Smooth muscle cell (in vitro differentiated cells): ENCODE measurements around the gene RGS10. TPM values are rescaled to one million over a fixed set of nuclear protein-coding genes. Genes with fewer than 3 reads are reported as not detected.

Source experiments
- DNase-seq: peaks from one replicate; lab custom pipeline; 2025; ENCODE audit not compliant: unreplicated experiment; lab: John Stamatoyannopoulos, UW
- H2AFZ ChIP-seq: fragments of 200-600 bp; sonication (generic); 2 replicates; pipeline ENCODE4 v1.6.0; 2016; ENCODE audit warnings: antibody characterized with exemption, low read depth, mild to moderate bottlenecking
- H3F3A ChIP-seq: fragments of 200-600 bp; sonication (generic); 2 replicates; pipeline ENCODE4 v1.6.0; 2017; ENCODE audit warnings: antibody characterized with exemption, low read depth
- H3K27ac ChIP-seq: fragments of 200-600 bp; sonication (generic); 2 replicates; pipeline ENCODE4 v1.5.1; 2016; ENCODE audit warnings: low read depth, mild to moderate bottlenecking
- H3K27me3 ChIP-seq: fragments of 200-600 bp; sonication (generic); 2 replicates; pipeline ENCODE4 v1.6.1; 2016; ENCODE audit warnings: low read depth, mild to moderate bottlenecking
- H3K36me3 ChIP-seq: fragments of 200-600 bp; sonication (generic); 2 replicates; pipeline ENCODE4 v1.5.1; 2016; ENCODE audit warnings: low read depth
- H3K4me1 ChIP-seq: fragments of 200-600 bp; sonication (generic); 2 replicates; pipeline ENCODE4 v1.5.1; 2016; ENCODE audit warnings: low read depth
- H3K4me2 ChIP-seq: fragments of 200-600 bp; sonication (generic); 2 replicates; pipeline ENCODE4 v1.6.0; 2016; ENCODE audit warnings: mild to moderate bottlenecking
- H3K4me3 ChIP-seq: fragments of 200-600 bp; sonication (generic); 2 replicates; pipeline ENCODE4 v1.5.1; 2016; ENCODE audit warnings: mild to moderate bottlenecking
- H3K79me2 ChIP-seq: fragments of 200-600 bp; sonication (generic); 2 replicates; pipeline ENCODE4 v1.6.0; 2016; ENCODE audit warnings: low read depth, mild to moderate bottlenecking
- H3K9ac ChIP-seq: fragments of 200-600 bp; sonication (generic); 2 replicates; pipeline ENCODE4 v1.6.0; 2016; ENCODE audit warnings: low read depth
- H3K9me3 ChIP-seq: fragments of 200-600 bp; sonication (generic); replicated peaks from 2 replicates; pipeline ENCODE4 v1.5.1; 2016; ENCODE audit warnings: low read depth
- H4K20me1 ChIP-seq: fragments of 200-600 bp; sonication (generic); 2 replicates; pipeline ENCODE4 v1.6.0; 2016; ENCODE audit warnings: low read depth
- CTCF ChIP-seq: fragments of 200-600 bp; sonication (generic); IDR thresholded peaks from 2 replicates; pipeline ENCODE4 v1.5.1; 2017; ENCODE audit warnings: borderline replicate concordance, mild to moderate bottlenecking, antibody characterized with exemption; ENCODE audit not compliant: insufficient read depth, poor library complexity, severe bottlenecking
- WGBS: methylation state at CpG from one replicate; pipeline ENCODE4 v1.1.7; 2016; ENCODE audit warnings: low lambda C conversion rate; 5-methylcytosine and 5-hydroxymethylcytosine counted together
- polyA plus RNA-seq: library from polyadenylated mRNA; unstranded; fragments of >200 nt; fragmentation: Nextera tagmentation; extraction: Ambion mirVana; gene quantifications from 2 replicates; pipeline ENCODE4 v1.2.1, GENCODE V29; 2016
- total RNA-seq: library from RNA; depleted of rRNA; stranded (reverse); fragments of >200 nt; gene quantifications from 2 replicates; pipeline ENCODE4 v1.2.3, GENCODE V29; 2014

The RGS10 gene
- total and polyA plus RNA-seq, 2 experiments from 2014 or later = 40.2 to 72.5 TPM

GRCh38 chr10:119542988-119543813 lies 682 bp upstream of the RGS10 start:
- WGBS = 1% methylated on average over 77 of the region's 78 CpGs
- Histone ChIP-seq H3F3A (no peaks in the 10 kb centered on the region), H3K4me2 (peak overlapping the region; percentile 99), H3K4me3 (peak overlapping the region; percentile 84), H3K79me2 (peaks cover 43% of the 10 kb centered on the region), H3K27me3 (no peaks in the 10 kb centered on the region), H2AFZ (peak overlapping the region; percentile 89), H4K20me1 (peaks cover 27% of the 10 kb centered on the region), H3K27ac (no peak overlapping the region), H3K9me3 (no peaks in the 10 kb centered on the region), H3K36me3 (no peaks in the 10 kb centered on the region), H3K9ac (peak overlapping the region; percentile 56), H3K4me1 (peaks cover 15% of the 10 kb centered on the region)
- peak; percentile 42 for TF ChIP-seq CTCF
- peak; percentile 43 for DNase-seq

DNA sequence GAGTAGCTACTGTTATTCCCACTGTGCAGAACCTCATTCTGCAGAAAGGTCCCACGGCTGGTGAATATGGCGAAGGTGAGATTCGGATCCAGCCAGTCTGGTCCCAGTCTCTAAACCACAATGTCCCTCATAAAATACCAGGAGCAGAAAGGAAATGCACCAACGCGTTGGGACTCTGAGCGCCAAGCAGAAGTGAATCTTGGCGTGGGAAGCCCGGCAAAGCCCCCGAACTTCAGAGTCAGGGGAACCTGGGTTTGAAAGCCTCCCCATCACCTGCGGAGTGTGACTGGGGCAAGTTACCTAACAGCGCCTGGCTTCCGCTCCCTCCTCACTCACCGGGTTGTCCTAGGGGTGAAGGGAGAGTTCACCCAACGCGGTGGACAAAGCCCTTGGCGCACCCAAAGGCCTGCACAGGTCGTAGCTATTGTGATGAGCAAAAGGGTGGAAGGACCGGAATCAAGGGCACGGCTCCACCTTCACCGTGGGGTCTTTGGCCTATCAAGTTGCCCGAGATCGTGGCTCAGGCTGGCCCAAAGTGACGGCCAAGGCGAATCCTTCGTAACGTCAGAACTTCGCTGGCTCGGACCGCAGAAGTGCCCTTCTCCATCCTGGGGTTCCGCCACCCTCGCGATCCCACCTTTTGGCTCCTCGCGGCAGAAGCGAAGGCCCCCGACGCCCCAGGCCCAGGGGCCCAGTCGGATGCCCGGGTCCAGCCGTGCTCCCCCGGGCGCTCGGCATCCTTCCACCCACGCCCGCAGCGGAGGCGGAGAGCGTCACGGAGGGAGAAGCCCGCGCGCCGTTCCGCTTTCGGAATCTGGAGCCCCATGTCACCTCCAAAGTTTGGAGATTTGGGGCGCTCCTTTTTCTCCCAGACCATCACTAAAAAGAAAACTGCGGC lies 811 bp downstream of the RGS10 start:
- no peak for TF ChIP-seq CTCF
- no peaks in the 10 kb centered on the region for H3K27me3 ChIP-seq
- H3K9ac ChIP-seq = peak overlapping the region; percentile 56
- H4K20me1 ChIP-seq = peaks cover 29% of the 10 kb centered on the region
- H3K4me1 ChIP-seq = peaks cover 15% of the 10 kb centered on the region
- H3K4me2 ChIP-seq = peak overlapping the region; percentile 99
- H3K4me3 ChIP-seq = peak overlapping the region; percentile 84
- peak overlapping the region; percentile 89 for H2AFZ ChIP-seq
- no peak overlapping the region for H3K27ac ChIP-seq
- peaks cover 51% of the 10 kb centered on the region for H3K79me2 ChIP-seq
- no peak for DNase-seq
- 13% methylated on average over 57 of the region's 57 CpGs for WGBS
- no peaks in the 10 kb centered on the region for H3K36me3 ChIP-seq
- H3K9me3 ChIP-seq = no peaks in the 10 kb centered on the region
- no peaks in the 10 kb centered on the region for H3F3A ChIP-seq

- Histone ChIP-seq H3K4me2 (peak overlapping the region; percentile 99), H3K36me3 (no peaks in the 10 kb centered on the region), H3K4me3 (peak overlapping the region; percentile 84), H3K4me1 (peaks cover 15% of the 10 kb centered on the region), H4K20me1 (peaks cover 32% of the 10 kb centered on the region), H3K9me3 (no peaks in the 10 kb centered on the region), H3K27ac (no peak overlapping the region), H3K79me2 (peaks cover 56% of the 10 kb centered on the region), H3K27me3 (no peaks in the 10 kb centered on the region), H2AFZ (no peak overlapping the region), H3F3A (no peaks in the 10 kb centered on the region), H3K9ac (peak overlapping the region; percentile 4)
- TF ChIP-seq CTCF = no peak
- DNase-seq = no peak
- WGBS = 55% methylated on average over 6 of the region's 6 CpGs
Measured at GRCh38 chr10:119541046-119541445, 1.5 kb downstream of the RGS10 start.
